Stimulated activated CD8-positive, alpha-beta memory T cell treated with anti-CD3 and anti-CD28 coated beads, Interleukin-12 subunit alpha, Interleukin-12 subunit beta, amount 100 ng/mL, for 4 hours (primary cell): ENCODE measurements around the gene SLC22A4.
A peak's percentile ranks its signal among the peaks of the same experiment; 100 is the strongest.

Source experiments
- DNase-seq: peaks from one replicate; pipeline ENCODE4 v3.0.0-alpha.2; 2020; ENCODE audit warnings: low read depth

Gene SLC22A4

GRCh38 chr5:132376694-132377641, 82.8 kb downstream of the SLC22A4 start:
- DNase-seq: no peak

DNA sequence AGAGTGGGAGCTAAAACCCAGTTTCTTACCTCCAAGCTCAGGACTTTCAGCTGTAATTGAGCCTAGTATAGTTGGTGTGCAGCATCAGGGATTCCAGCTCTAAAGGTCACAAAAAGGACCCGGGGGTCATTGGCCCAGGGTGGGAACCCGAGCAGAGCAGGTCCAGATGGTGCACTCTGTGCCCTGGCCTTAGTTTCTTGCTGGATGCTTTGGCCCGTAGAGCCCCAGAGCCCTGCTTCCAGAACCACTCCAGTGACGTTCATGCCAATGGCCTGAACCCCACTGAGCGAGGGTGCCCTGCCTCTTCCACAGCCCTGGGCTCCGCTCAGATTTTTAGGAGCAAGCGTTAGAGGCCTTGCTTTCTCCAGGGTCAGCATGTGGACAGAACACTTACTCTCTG, 83.5 kb downstream of the SLC22A4 start:
- DNase-seq: no peak

DNA sequence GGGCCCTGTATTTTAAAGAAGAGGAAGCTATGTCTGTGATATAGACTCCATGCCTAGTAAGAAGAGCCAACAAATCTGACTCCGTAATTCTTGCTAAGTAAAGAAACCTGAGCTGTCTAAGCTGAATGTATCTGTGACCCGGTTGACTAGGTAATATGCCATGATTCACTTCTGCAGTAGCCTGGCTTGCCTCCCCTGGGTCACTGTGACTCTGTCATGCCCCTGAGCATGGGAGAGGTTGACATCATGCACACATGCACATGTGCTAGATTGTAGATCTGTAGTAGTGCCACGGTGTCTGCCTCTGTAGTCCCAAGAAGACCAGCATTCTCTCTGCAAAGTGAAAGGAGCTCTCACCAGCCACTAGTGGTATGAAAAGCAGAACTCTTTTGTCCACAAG, 84.4 kb downstream of the SLC22A4 start:
- no peak for DNase-seq

DNA sequence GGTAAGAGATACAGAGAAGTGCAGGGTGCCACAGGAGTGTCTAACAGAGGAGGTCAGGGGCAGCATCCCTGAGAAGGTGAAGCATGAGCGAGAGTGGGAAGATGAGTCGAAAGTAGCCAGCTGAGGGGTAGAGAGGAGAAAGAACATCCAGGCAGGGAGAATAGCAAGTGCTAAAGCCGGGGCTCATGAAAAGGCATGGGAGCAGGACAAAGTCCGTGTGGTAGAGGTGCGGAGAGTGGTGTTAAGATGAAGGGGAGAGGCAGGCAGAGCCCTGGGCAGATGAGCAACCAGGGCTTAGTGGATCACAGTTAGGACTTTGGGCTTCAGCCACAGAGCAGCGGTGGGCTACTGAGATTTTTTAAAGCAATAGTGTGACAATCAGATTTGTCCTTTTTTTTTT, 85.9 kb downstream of the SLC22A4 start:
- DNase-seq: no peak

DNA sequence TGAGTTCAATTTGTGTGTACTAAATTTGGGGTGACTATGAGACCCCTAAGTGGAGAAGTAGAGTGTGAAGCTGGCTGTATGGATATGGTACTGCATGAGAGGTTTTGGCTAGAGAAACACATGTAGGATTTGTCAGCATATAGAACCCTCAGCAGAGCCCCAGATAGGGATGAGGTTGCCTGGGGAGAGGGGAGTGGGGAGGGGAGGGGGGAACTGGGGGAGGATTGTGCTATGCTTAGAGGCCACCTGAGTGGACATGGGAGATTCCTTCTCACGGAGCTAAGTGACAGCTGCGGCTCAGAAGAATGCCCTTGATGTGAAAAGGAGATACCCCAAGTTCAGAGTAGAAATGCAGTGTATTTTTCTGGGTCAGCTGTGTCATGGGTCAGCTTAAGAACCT, 86.5 kb downstream of the SLC22A4 start:
- no peak for DNase-seq

- no peak for DNase-seq
Measured at GRCh38 chr5:132381614-132382013, 87.4 kb downstream of the SLC22A4 start.

DNA sequence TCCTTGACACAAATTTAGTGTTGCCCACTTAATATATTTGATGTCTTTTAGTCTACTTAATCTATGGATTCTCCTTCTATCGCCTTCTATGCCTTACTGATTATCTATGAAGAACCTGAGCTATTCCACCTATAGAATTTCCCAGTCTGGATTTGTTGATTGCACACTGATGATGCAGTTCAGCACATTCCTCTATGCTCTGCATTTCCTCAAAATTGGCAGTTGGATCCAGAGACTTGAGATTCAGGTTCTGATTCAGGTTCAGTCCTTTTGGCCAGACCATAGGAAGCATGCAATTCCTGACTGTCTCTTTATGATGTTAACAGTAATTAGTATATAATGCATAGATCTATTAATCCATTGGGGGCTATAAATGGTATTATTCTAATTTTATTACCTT, 89.1 kb downstream of the SLC22A4 start:
- DNase-seq: no peak

GRCh38 chr5:132383984-132384383, 89.8 kb downstream of the SLC22A4 start:
- DNase-seq: no peak

GRCh38 chr5:132384506-132385050, 90.4 kb downstream of the SLC22A4 start:
- DNase-seq: no peak

GRCh38 chr5:132385326-132386105, 91.3 kb downstream of the SLC22A4 start:
- DNase-seq: peak; percentile 42

DNA sequence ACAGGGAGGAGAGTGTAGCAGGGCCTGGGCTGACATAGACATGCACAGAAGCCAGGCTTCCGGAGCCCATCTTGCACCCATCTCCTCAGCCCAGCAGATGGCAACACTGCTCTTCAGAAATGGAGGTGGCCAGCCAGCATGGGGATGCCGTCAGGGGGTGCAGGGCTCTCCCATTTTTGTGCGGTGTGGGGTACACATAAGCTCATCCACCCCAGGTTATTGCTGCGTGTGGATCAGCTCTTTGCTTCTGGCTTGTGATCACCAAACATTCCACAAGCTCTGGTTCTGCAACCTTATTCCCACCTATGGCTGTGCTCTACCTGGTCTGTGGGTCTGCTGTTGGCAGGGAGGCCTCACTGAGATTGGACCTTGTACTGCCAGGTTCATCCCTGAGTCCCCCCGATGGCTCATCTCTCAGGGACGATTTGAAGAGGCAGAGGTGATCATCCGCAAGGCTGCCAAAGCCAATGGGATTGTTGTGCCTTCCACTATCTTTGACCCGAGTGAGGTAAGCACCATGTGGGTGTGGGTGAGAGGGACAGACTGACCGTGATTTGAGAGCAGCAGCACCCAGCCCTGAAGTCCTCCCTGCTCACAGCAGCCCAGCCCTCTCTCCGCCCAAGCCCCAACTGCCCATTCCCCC, 92.6 kb downstream of the SLC22A4 start:
- peak; percentile 52 for DNase-seq

DNA sequence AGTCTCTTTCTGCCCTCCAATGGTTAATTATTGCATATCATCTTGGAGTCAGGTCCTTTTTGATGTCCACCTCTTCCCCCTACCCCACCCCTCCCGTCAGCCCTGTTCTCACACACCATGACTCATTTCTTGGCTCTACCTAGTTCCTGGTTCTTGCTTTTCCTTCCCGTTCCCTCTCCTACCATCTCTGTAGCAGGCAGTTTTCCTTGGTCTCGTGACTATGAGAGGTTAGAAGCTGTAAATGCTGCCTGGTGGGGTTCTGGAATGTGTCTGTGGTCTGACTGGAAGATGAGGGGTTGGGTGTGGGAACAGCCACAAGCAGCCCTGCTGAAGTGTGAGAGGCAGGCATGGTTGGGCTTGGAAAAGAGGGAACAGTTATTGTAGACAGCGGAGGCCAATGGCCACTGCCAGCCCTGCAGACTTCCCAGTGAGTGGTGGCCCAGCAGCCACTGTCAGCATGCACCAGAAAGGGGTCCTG, 93.5 kb downstream of the SLC22A4 start:
- DNase-seq: no peak

DNA sequence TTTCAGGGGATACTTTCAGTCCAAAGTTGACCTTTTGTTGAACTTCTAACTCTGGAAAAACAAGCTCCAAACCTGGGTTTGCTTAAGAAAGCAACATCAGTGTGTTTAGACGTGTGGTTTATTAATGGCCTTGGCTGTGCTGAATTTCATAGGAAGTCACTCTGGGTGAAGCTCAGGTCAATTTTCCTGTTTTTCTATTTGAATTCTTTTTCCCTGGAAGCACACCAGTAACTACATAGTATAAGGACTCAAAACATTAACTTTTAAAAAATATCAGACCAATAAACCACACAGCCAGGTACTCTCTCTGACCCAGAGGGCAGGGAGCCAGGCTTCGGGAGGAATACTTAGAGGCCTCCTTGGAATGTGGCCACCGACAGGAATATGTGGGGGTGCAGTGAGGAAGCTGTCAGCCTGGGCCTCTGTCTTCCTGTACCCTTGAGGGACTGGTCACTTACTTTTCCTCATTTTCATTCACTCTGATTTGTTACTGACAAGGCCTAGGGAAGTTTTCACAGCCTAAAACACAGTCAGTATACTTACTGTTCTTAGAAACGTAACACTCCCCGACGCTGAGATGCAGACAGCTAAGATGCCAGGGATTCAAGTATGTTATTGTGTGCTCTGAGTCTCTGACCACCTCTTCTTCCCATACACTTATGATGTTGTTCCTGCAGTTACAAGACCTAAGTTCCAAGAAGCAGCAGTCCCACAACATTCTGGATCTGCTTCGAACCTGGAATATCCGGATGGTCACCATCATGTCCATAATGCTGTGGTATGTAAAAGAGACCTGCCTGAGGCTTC, 94.3 kb downstream of the SLC22A4 start:
- DNase-seq: no peak

DNA sequence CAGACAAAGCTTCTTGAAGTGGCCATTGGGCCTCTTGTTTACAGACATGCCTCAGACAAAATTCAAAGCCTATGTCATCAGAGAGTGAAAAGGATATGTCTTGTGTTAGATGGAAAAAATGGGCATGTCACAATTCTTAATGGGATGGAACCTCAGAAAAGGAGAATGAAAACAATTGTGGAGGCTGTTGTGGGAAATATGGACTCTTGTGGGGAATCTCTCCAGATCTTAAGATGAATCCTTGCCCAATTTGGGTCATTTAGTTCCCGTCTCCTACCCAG, 94.8 kb downstream of the SLC22A4 start:
- no peak for DNase-seq

DNA sequence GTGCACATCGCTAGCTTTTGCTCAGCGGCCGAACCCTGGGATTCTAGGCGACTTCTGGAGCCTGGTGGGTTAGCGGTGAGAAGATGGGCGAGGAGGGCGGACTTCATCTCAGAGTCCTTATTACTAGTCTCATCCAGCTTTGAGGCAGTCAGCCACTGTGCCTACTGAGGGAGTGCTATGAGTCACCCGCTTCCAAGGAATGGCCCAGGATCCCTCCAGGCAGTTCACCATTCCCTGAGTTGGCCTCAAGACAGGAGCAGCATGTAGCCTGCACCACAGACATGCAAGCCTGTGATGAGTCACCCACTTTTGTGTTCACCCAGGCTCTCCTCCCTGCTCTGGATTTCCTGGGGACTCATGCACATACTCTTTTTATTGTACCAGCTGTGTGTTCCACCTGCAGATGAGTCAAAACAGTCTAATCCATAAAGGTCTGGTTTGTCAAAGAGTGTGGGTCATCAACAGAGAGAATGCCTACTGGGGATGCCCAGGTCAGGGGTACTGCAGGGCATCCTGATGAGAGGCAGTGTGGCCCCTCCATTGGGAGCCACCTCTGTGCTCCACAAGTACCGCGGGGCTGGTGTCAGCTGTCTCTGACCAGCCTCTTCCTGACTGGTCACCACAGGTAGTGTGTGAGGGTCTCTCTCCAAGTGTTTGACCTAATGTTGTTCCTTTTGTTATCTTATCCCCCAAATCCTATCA, 95.5 kb downstream of the SLC22A4 start:
- DNase-seq: no peak

- no peak for DNase-seq
Measured at GRCh38 chr5:132391247-132391646, 97.1 kb downstream of the SLC22A4 start.

DNA sequence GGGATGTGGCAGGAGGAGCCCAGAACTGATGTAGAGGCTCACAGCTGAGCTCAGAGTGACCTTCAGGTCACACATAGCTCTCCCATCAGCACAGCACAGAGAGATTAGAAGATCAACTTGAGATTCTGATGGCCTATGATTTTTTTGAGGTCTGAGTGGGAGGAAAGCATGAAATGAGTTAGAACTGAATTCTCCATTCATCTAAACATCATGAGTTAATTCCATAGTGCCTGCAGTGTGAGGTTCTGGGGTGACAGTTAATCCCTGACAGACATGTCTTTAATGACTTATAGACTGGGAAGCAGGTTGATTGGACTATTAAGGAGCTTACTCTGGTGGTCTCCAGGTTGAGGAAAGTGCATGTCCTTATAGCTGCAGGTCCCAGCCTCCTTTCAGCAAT, 97.7 kb downstream of the SLC22A4 start:
- DNase-seq: no peak

GRCh38 chr5:132392411-132392810, 98.2 kb downstream of the SLC22A4 start:
- no peak for DNase-seq

GRCh38 chr5:132392978-132393825, 99.0 kb downstream of the SLC22A4 start:
- no peak for DNase-seq
